ENCODE results near the gene TENM4.

The TENM4 gene

GRCh38 chr11:78744202-78744601 is 696.6 kb downstream of the TENM4 start:
- TF ChIP-seq CTCF (IDR thresholded peaks at IDR 0.05; ENCODE audit: control insufficient read depth, insufficient read depth, low read depth, low read length, missing control alignments) = no peak
- H3K4me3 ChIP-seq (ENCODE audit: control insufficient read depth, low read depth, low read length) = no peak overlapping the region
- no peak for DNase-seq (ENCODE audit: low read depth)

DNA sequence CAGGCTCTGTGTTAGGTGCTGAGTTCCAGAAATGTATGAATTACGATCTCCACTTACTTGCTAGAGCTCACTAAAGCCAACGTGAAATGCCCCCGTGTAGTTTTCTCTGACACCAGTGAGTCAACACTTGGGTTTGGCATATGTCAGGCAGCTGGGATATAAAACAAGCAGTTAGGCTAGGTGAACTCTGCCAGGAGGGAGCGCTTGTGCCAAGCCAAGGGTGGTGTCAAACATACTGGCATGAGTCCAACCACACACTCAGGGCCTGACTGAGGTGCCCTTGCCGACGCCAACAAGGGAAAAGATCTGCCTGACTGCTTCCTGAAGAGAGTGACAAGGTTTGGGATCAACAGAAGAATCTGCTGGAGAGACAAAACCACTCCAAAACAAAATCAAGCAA is 698.4 kb downstream of the TENM4 start:
- no peak overlapping the region for H3K4me3 ChIP-seq (ENCODE audit: control insufficient read depth, low read depth, low read length)
- DNase-seq (ENCODE audit: low read depth) = no peak
- no peak for TF ChIP-seq CTCF (IDR thresholded peaks at IDR 0.05; ENCODE audit: control insufficient read depth, insufficient read depth, low read depth, low read length, missing control alignments)

DNA sequence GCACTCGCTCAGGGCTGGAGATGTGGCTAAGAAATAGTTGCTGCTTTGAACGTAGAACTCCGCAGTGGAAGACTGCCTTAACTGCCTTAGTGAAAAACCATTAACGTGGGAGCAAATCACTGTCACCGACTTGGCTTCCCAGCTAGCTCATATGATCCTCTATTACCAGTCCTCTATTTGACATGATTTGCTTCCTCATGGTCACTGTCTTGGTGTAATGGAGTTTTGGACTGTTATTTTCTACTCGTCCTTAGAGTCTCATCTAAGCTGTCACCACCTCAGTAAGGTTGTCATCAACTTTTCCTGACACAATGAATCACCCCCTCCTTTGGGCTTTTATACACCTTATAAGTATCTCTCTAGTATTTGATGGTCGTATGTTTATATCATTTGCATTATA is 699.1 kb downstream of the TENM4 start:
- no peak for DNase-seq (ENCODE audit: low read depth)
- TF ChIP-seq CTCF (IDR thresholded peaks at IDR 0.05; ENCODE audit: control insufficient read depth, insufficient read depth, low read depth, low read length, missing control alignments) = no peak

DNA sequence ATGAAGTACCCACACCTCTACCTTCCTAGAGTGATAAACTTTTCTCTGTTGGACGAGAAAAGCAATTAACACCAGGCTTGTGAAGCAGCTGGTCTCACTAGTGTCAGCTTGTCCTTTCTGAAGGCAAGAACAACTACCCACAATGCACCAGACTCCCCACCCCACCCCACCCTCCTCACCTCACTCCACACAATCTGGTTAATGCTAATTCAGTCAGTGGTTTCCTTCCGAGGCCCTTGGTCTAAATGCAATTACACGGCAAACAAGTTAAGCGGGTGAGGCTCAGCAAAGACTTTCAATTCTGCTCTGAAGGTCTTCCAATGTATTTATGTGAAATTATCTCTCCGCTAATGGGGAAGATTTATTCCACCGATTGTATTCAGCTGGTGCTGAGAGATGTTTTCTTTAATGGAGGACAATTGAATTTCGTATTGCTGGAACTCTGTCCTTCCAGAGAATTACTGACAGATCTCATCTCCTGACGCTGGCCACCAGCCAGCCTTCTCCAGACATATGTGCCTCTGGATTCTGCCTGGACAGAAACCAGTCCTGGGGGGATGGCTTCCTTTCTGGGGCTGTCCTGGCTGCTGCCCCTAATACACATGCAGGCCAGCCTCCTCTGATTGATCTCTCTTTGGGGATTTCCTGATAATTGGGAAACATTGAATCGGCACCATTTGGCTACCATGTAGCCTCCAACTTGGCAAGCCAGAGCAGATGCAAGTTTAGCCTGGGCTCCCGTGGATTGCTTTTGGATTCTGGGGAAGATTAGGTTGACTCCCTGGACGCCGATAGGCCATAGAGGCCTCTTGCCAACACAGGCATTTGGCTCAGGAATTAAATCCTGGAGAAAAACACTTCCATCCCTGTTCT is 700.4 kb downstream of the TENM4 start:
- DNase-seq (ENCODE audit: low read depth) = no peak
- H3K4me3 ChIP-seq (ENCODE audit: control insufficient read depth, low read depth, low read length) = no peak overlapping the region
- no peak for TF ChIP-seq CTCF (IDR thresholded peaks at IDR 0.05; ENCODE audit: control insufficient read depth, insufficient read depth, low read depth, low read length, missing control alignments)

More for the DNA sequence above, 699.1 kb downstream of the TENM4 start:
- H3K4me3 ChIP-seq (ENCODE audit: control insufficient read depth, low read depth, low read length) = no peak overlapping the region

GRCh38 chr11:78737891-78738290 is 702.9 kb downstream of the TENM4 start:
- no peak for TF ChIP-seq CTCF (IDR thresholded peaks at IDR 0.05; ENCODE audit: control insufficient read depth, insufficient read depth, low read depth, low read length, missing control alignments)
- DNase-seq (ENCODE audit: low read depth) = no peak

GRCh38 chr11:78737301-78737700 is 703.5 kb downstream of the TENM4 start:
- TF ChIP-seq CTCF (IDR thresholded peaks at IDR 0.05; ENCODE audit: control insufficient read depth, insufficient read depth, low read depth, low read length, missing control alignments) = no peak
- no peak for DNase-seq (ENCODE audit: low read depth)
- no peak overlapping the region for H3K4me3 ChIP-seq (ENCODE audit: control insufficient read depth, low read depth, low read length)

More at GRCh38 chr11:78737891-78738290, 702.9 kb downstream of the TENM4 start:
- no peak overlapping the region for H3K4me3 ChIP-seq (ENCODE audit: control insufficient read depth, low read depth, low read length)
